Kidney (tissue), 14 donors: Measurements from ENCODE around the gene CRIP2. TPM values are rescaled to one million over a fixed set of nuclear protein-coding genes. Genes with fewer than 3 reads are reported as not detected.
A peak's percentile ranks its signal among the peaks of the same experiment; 100 is the strongest.

ENCODE experiments used
- DNase-seq, 5 donors: peaks; one replicate each; pipeline ENCODE4 v3.0.0-alpha.2; 2013 to 2020
- FAIRE-seq: peaks from 2 replicates; lab custom pipeline; 2012; peaks lifted over from hg19 to GRCh38; lab: Jason Lieb, UNC
- H3K27ac ChIP-seq, 2 donors: one replicate each; pipeline ENCODE4 v1.7.0; 2013; ENCODE audit warnings: low read depth in 2 of 2, low read length in 2 of 2, inconsistent platforms in 1 of 2
- H3K27me3 ChIP-seq: one replicate; pipeline ENCODE4 v1.7.1; 2013; ENCODE audit warnings: low read length, inconsistent platforms; ENCODE audit not compliant: control insufficient read depth, insufficient read depth
- H3K36me3 ChIP-seq, 3 donors: one replicate each; pipeline versions ENCODE4 v1.7.0 to v1.7.1; 2013; ENCODE audit warnings: low read length in 3 of 3, control low read depth in 1 of 3, inconsistent platforms in 1 of 3; ENCODE audit not compliant: insufficient read depth in 3 of 3, control insufficient read depth in 2 of 3
- H3K4me1 ChIP-seq, 3 donors: one replicate each; pipeline versions ENCODE4 v1.7.0 to v1.7.1; 2013; ENCODE audit warnings: low read length in 3 of 3, inconsistent platforms in 1 of 3, low read depth in 1 of 3; ENCODE audit not compliant: control insufficient read depth in 2 of 3, insufficient read depth in 2 of 3
- H3K4me3 ChIP-seq, 3 donors: one replicate each; pipeline versions ENCODE4 v1.7.0 to v1.8.1; 2013; ENCODE audit warnings: low read length in 3 of 3, control low read depth in 1 of 3, inconsistent platforms in 1 of 3
- H3K9ac ChIP-seq, 3 donors: one replicate each; pipeline versions ENCODE4 v1.7.0 to v1.7.1; 2013; ENCODE audit warnings: low read length in 3 of 3, control low read depth in 1 of 3, inconsistent platforms in 1 of 3
- H3K9me3 ChIP-seq, 3 donors: one replicate each; pipeline versions ENCODE4 v1.7.0 to v1.7.1; 2013; ENCODE audit warnings: low read length in 3 of 3, control low read depth in 1 of 3, inconsistent platforms in 1 of 3; ENCODE audit not compliant: control insufficient read depth in 2 of 3, insufficient read depth in 1 of 3
- CTCF ChIP-seq: IDR thresholded peaks from 3 replicates; pipeline ENCODE4 v1.5.1; 2012; ENCODE audit warnings: mild to moderate bottlenecking, moderate library complexity, borderline replicate concordance; ENCODE audit not compliant: insufficient read depth; ENCODE audit errors: extremely low read depth
- intact Hi-C: fragments of 100-400 bp; cut with DNase I; formaldehyde crosslinking; loops from one replicate; pipeline ENCODE4 v1.11.1; 2022
- polyA plus RNA-seq: library from polyadenylated mRNA; stranded (reverse); fragments of 350-450 nt; fragmentation: Illumina TruSeq; extraction: RNeasy Lipid Tissue Mini Kit (QIAGEN cat#74804); gene quantifications from one replicate; pipeline ENCODE4 v1.2.3, GENCODE V29; 2014; ENCODE audit warnings: low read depth, low replicate concordance; ENCODE audit not compliant: insufficient read depth
- total RNA-seq: library from RNA; stranded (reverse); fragmentation: NEBNext Ultra II Directional; extraction: Animal tissue kit (Norgen Biotek cat#: 25700); gene quantifications from one replicate; pipeline ENCODE4 v1.2.1, GENCODE V29; 2021
- donor health status: control.
- donor health status: control.
- donor health status: control.
- donor health status: control.
- donor health status: control.
- donor health status: DM: yes; HTN: yes; CAD: no.
- donor health status: Normal renal cell carcinoma (clear cell type).

Gene CRIP2
- total and polyA plus RNA-seq, 2 donors from 2014 or later: 338 to 357 TPM

- FAIRE-seq (no peak), DNase-seq (peak in 2 of 5 donors; percentile 77 to 83)
- Histone ChIP-seq H3K4me3 (no peak overlapping the region), H3K4me1 (peaks cover 0 to 45% (median 25%) of the 10 kb centered on the region in 3 donors), H3K9ac (no peak overlapping the region), H3K27ac (peak overlapping the region in 1 of 2 donors; percentile 34), H3K9me3 (no peaks in the 10 kb centered on the region), H3K36me3 (peaks cover 0 to 5% (median 0%) of the 10 kb centered on the region in 3 donors), H3K27me3 (no peaks in the 10 kb centered on the region)
- intact Hi-C loops: no loop called here
- TF ChIP-seq CTCF: no peak
These were observed 5.0 kb downstream of the CRIP2 start for GRCh38 chr14:105479431-105480158.

- Histone ChIP-seq H3K36me3 (peaks cover 0 to 5% (median 0%) of the 10 kb centered on the region in 3 donors), H3K9me3 (no peaks in the 10 kb centered on the region), H3K4me3 (no peak overlapping the region), H3K4me1 (peaks cover 0 to 45% (median 25%) of the 10 kb centered on the region in 3 donors), H3K27ac (peak overlapping the region; percentile 32 to 99), H3K9ac (peak overlapping the region in 1 of 3 donors; percentile 84), H3K27me3 (no peaks in the 10 kb centered on the region)
- FAIRE-seq: no peak
- no peak for TF ChIP-seq CTCF
- peak in 1 of 5 donors; percentile 83 for DNase-seq
- intact Hi-C loops: no loop called here
These were observed 5.7 kb downstream of the CRIP2 start for GRCh38 chr14:105480199-105480746.

GRCh38 chr14:105480807-105481801 is 6.5 kb downstream of the CRIP2 start:
- Histone ChIP-seq H3K9ac (peak overlapping the region in 2 of 3 donors; percentile 72 to 84), H3K9me3 (no peaks in the 10 kb centered on the region), H3K36me3 (peaks cover 0 to 5% (median 0%) of the 10 kb centered on the region in 3 donors), H3K4me3 (peak overlapping the region; percentile 43 to 59 (median 44)), H3K27me3 (no peaks in the 10 kb centered on the region), H3K4me1 (peaks cover 0 to 50% (median 26%) of the 10 kb centered on the region in 3 donors), H3K27ac (peak overlapping the region; percentile 96 to 99)
- FAIRE-seq (no peak), DNase-seq (peak; percentile 95 to 96 (median 95))
- intact Hi-C loops: no loop called here
- peak; percentile 99 for TF ChIP-seq CTCF
